H1 (cell line): ENCODE measurements around the gene CBX4. TPM values are rescaled to one million over a fixed set of nuclear protein-coding genes. Genes with fewer than 3 reads are reported as not detected.

Experiments
- BCL11A ChIP-seq, 2 experiments: IDR thresholded peaks; one replicate each; pipeline ENCODE4 v1.6.1; 2011; ENCODE audit warnings: low read depth in 2 of 2, low read length in 2 of 2, mild to moderate bottlenecking in 2 of 2
- CTBP2 ChIP-seq: IDR thresholded peaks from 2 replicates; pipeline ENCODE4 v1.7.0; 2011; ENCODE audit warnings: borderline replicate concordance, mild to moderate bottlenecking, moderate library complexity, mixed read lengths, low read length; ENCODE audit not compliant: insufficient read depth, insufficient read length
- E2F6 ChIP-seq: IDR thresholded peaks from 2 replicates; pipeline ENCODE4 v1.6.1; 2012; ENCODE audit warnings: inconsistent platforms
- EGR1 ChIP-seq: IDR thresholded peaks from 2 replicates; pipeline ENCODE4 v1.6.1; 2011; ENCODE audit warnings: low read depth, low read length, borderline replicate concordance
- EP300 ChIP-seq, 2 experiments: IDR thresholded peaks; 1 replicate in 1 of 2; 2 replicates in 1 of 2; pipeline ENCODE4 v1.6.1; 2011 to 2012; ENCODE audit warnings: low read depth in 2 of 2, low read length in 2 of 2, mild to moderate bottlenecking in 2 of 2, borderline replicate concordance in 1 of 2, inconsistent platforms in 1 of 2, moderate library complexity in 1 of 2
- GABPA ChIP-seq: IDR thresholded peaks from 2 replicates; pipeline ENCODE4 v1.6.1; 2011; ENCODE audit warnings: mild to moderate bottlenecking, low read length, moderate library complexity, borderline replicate concordance; ENCODE audit not compliant: insufficient read depth
- HDAC2 ChIP-seq, 2 experiments: fragments of 300-600 bp in 1 of 2; sonication (generic) in 1 of 2; IDR thresholded peaks; 2 replicates each; pipeline ENCODE4 v1.6.1; 2011 to 2012; ENCODE audit warnings: low read depth in 2 of 2, low read length in 2 of 2, mild to moderate bottlenecking in 2 of 2, moderate library complexity in 2 of 2, borderline replicate concordance in 1 of 2, inconsistent platforms in 1 of 2
- KDM1A ChIP-seq: fragments of 200-600, 300-600 bp; sonication (generic); IDR thresholded peaks from 2 replicates; pipeline ENCODE4 v1.7.1; 2016; ENCODE audit warnings: mild to moderate bottlenecking, low read length, borderline replicate concordance
- NRF1 ChIP-seq: IDR thresholded peaks from 2 replicates; pipeline ENCODE4 v1.6.1; 2011; ENCODE audit warnings: mild to moderate bottlenecking, low read depth, low read length, improper control_type of control experiment
- POLR2AphosphoS5 ChIP-seq: IDR thresholded peaks from 2 replicates; pipeline ENCODE4 v1.6.1; 2011; ENCODE audit warnings: low read depth, low read length
- RXRA ChIP-seq: IDR thresholded peaks from 2 replicates; pipeline ENCODE4 v1.6.1; 2011; ENCODE audit warnings: low read depth, mild to moderate bottlenecking, low read length, moderate library complexity; ENCODE audit not compliant: insufficient read depth
- SIN3A ChIP-seq, 2 experiments: IDR thresholded peaks in 1 of 2; conservative IDR thresholded peaks in 1 of 2; 2 replicates each; pipeline ENCODE4 v1.6.1; 2011 to 2012; ENCODE audit warnings: low read length in 2 of 2, improper control_type of control experiment in 1 of 2, low read depth in 1 of 2, mild to moderate bottlenecking in 1 of 2
- SP2 ChIP-seq: IDR thresholded peaks from 2 replicates; pipeline ENCODE4 v1.6.1; 2012; ENCODE audit warnings: mild to moderate bottlenecking, low read length, inconsistent platforms
- TBP ChIP-seq: IDR thresholded peaks from 2 replicates; pipeline ENCODE4 v1.6.1; 2011; ENCODE audit warnings: low read depth, low read length, improper control_type of control experiment
- TCF12 ChIP-seq: IDR thresholded peaks from 2 replicates; pipeline ENCODE4 v1.6.1; 2011; ENCODE audit warnings: low read depth, mild to moderate bottlenecking, low read length
- TEAD4 ChIP-seq: IDR thresholded peaks from 2 replicates; pipeline ENCODE4 v1.6.1; 2012; ENCODE audit warnings: low read depth, low read length, inconsistent platforms, mixed read lengths
- USF2 ChIP-seq: IDR thresholded peaks from 2 replicates; pipeline ENCODE4 v1.6.1; 2011; ENCODE audit warnings: low read length, improper control_type of control experiment
- YY1 ChIP-seq: IDR thresholded peaks from 2 replicates; pipeline ENCODE4 v1.6.1; 2011; ENCODE audit warnings: low read depth, mild to moderate bottlenecking, low read length
- ZNF274 ChIP-seq: IDR thresholded peaks from 2 replicates; pipeline ENCODE4 v1.7.0; 2012; ENCODE audit warnings: low read length, borderline replicate concordance; ENCODE audit errors: extremely low read depth
- polyA plus RNA-seq, 7 experiments: library from polyadenylated mRNA; depleted of rRNA in 3 of 7; stranded (reverse) in 5 of 7; unstranded in 2 of 7; fragments of >200 nt in 5 of 7; fragments of 200-250 nt in 2 of 7; gene quantifications; 1 replicate in 5 of 7; 2 replicates in 1 of 7; 4 replicates in 1 of 7; pipeline versions ENCODE4 v1.2.1 to v1.2.3, GENCODE V29; 2011 to 2013; ENCODE audit warnings: missing spikeins in 2 of 7, mixed read lengths in 2 of 7
- total RNA-seq: library from RNA; stranded (reverse); fragmentation: NEBNext Ultra II Directional; extraction: Animal tissue kit (Norgen Biotek cat#: 25700); gene quantifications from 2 replicates; pipeline ENCODE4 v1.2.1, GENCODE V29; 2021

The CBX4 gene
- total and polyA plus RNA-seq, 2 of the 8 experiments (the other 6 are each of a cell fraction or from before 2014, with no cell fraction given), result 1.8 to 4.0 TPM

GRCh38 chr17:79803997-79804855 is 35.0 kb downstream of the CBX4 start (continued):
- TF ChIP-seq NRF1 (no peak), TCF12 (0 out of 2 replicates have a peak, but pooled peaks have one; percentile 23), EP300 (IDR thresholded peaks at IDR 0.05; ENCODE audit: borderline replicate concordance in 1 of 2, low read depth in 2 of 2, low read length in 2 of 2) (no peak), TBP (peak; percentile 30; the same call in 1 of the 2 replicates), GABPA (0 out of 2 replicates have a peak, but pooled peaks have one; percentile 11), KDM1A (no peak), POLR2AphosphoS5 (no peak), YY1 (no peak), ZNF274 (no peak), HDAC2 (IDR thresholded peaks at IDR 0.05; ENCODE audit: borderline replicate concordance in 1 of 2, low read depth in 2 of 2, low read length in 2 of 2) (no peak), TEAD4 (no peak), SIN3A (conservative IDR thresholded peaks at IDR 0.05 in 1 of 2, IDR thresholded peaks at IDR 0.05 in 1 of 2; ENCODE audit: low read depth in 1 of 2, low read length in 2 of 2) (no peak), EGR1 (peak; percentile 53), CTBP2 (no peak), RXRA (no peak), BCL11A (IDR thresholded peaks at IDR 0.05; ENCODE audit: low read depth in 2 of 2, low read length in 2 of 2) (no peak), E2F6 (peak; percentile 70), SP2 (no peak), USF2 (no peak)
- TF ChIP-seq, all 59 proteins: peak for 13
